Measurements from ENCODE around the gene KRTAP10-4. TPM values are rescaled to one million over a fixed set of nuclear protein-coding genes. Genes with fewer than 3 reads are reported as not detected.

Gene KRTAP10-4
- total and polyA plus RNA-seq, 10 of the 15 experiments (the other 5 are each of a cell fraction or from before 2014, with no cell fraction given): not detected

- DNase-seq (ENCODE audit: low read depth, low spot score): no peak
Observed at GRCh38 chr21:44566403-44566802, 7.1 kb upstream of the KRTAP10-4 start.

GRCh38 chr21:44567481-44568171 is 5.9 kb upstream of the KRTAP10-4 start:
- H3K4me3 ChIP-seq: no peak overlapping the region
- FAIRE-seq (no peak), DNase-seq (ENCODE audit: low read depth, low spot score) (no peak), ATAC-seq (no peak)
- ChIA-PET CTCF (no interaction called here), RAD21 (ENCODE audit: unreplicated experiment) (no interaction called here), POLR2A (no interaction called here), SMC1A (ENCODE audit: uncharacterized antibody, unreplicated experiment) (no interaction called here)
- no peaks in the 10 kb centered on the region for H3K79me2 ChIP-seq (ENCODE audit: control insufficient read depth, insufficient read depth, low read length)
- no peak overlapping the region for H3K9ac ChIP-seq (ENCODE audit: control insufficient read depth, insufficient read depth, low read length)
- no peaks in the 10 kb centered on the region for H3K4me1 ChIP-seq (ENCODE audit: control insufficient read depth, insufficient read depth, low read length)
- TF ChIP-seq ZBED1 (IDR thresholded peaks at IDR 0.05; ENCODE audit: borderline replicate concordance) (no peak), EED (IDR thresholded peaks at IDR 0.05; ENCODE audit: low read depth) (no peak), CHD4 (IDR thresholded peaks at IDR 0.05) (no peak)
- H2AFZ ChIP-seq (ENCODE audit: control insufficient read depth, low read depth, low read length): no peak overlapping the region
- 71% methylated on average over 18 of the region's 18 CpGs for WGBS (ENCODE audit: insufficient coverage, insufficient replicate concordance, low lambda C conversion rate, missing lambda C conversion rate)
- intact Hi-C loops (cut with micrococcal nuclease; ENCODE audit: unreplicated experiment): no loop called here
- H3K36me3 ChIP-seq (ENCODE audit: control insufficient read depth in 2 of 2, insufficient read depth in 2 of 2, low read length in 1 of 2): no peaks in the 10 kb centered on the region
- in situ Hi-C loops (cut with MboI): no loop called here
- no peaks in the 10 kb centered on the region for H4K20me1 ChIP-seq (ENCODE audit: control insufficient read depth, insufficient read depth)
- no peaks in the 10 kb centered on the region for H3K27me3 ChIP-seq (replicated peaks in 1 of 2; ENCODE audit: control insufficient read depth in 2 of 2, insufficient read depth in 2 of 2, low read length in 1 of 2)
- no peak overlapping the region for H3K4me2 ChIP-seq (ENCODE audit: control insufficient read depth, insufficient read depth)
- H3K9me3 ChIP-seq (replicated peaks; ENCODE audit: control insufficient read depth, insufficient read depth, low read length): no peaks in the 10 kb centered on the region; the same call in 1 of the 3 replicates
- no TSS peak for BruUV-seq (replicated peaks)
- H3K27ac ChIP-seq (ENCODE audit: control insufficient read depth, insufficient read depth): no peak overlapping the region

More at GRCh38 chr21:44566403-44566802, 7.1 kb upstream of the KRTAP10-4 start:
- Histone ChIP-seq H2AFZ (ENCODE audit: control insufficient read depth, low read depth, low read length) (no peak overlapping the region), H3K9me3 (replicated peaks; ENCODE audit: control insufficient read depth, insufficient read depth, low read length) (no peaks in the 10 kb centered on the region; the same call in 1 of the 3 replicates), H3K79me2 (ENCODE audit: control insufficient read depth, insufficient read depth, low read length) (no peaks in the 10 kb centered on the region), H3K27me3 (replicated peaks in 1 of 2; ENCODE audit: control insufficient read depth in 2 of 2, insufficient read depth in 2 of 2, low read length in 1 of 2) (no peaks in the 10 kb centered on the region), H3K36me3 (ENCODE audit: control insufficient read depth in 2 of 2, insufficient read depth in 2 of 2, low read length in 1 of 2) (no peaks in the 10 kb centered on the region), H3K4me1 (ENCODE audit: control insufficient read depth, insufficient read depth, low read length) (no peaks in the 10 kb centered on the region), H3K4me3 (no peak overlapping the region), H4K20me1 (ENCODE audit: control insufficient read depth, insufficient read depth) (no peaks in the 10 kb centered on the region), H3K9ac (ENCODE audit: control insufficient read depth, insufficient read depth, low read length) (no peak overlapping the region), H3K27ac (ENCODE audit: control insufficient read depth, insufficient read depth) (no peak overlapping the region), H3K4me2 (ENCODE audit: control insufficient read depth, insufficient read depth) (no peak overlapping the region)
- no TSS peak for BruUV-seq (replicated peaks)
- intact Hi-C loops (cut with micrococcal nuclease; ENCODE audit: unreplicated experiment) (no loop called here), in situ Hi-C loops (cut with MboI) (no loop called here)
- ChIA-PET SMC1A (ENCODE audit: uncharacterized antibody, unreplicated experiment) (no interaction called here), POLR2A (no interaction called here), RAD21 (ENCODE audit: unreplicated experiment) (no interaction called here), CTCF (no interaction called here)
- peak; percentile 38; the same call in 2 of the 3 replicates for ATAC-seq
- WGBS (ENCODE audit: insufficient coverage, insufficient replicate concordance, low lambda C conversion rate, missing lambda C conversion rate): 5% methylated on average over 1 of the region's 1 CpG
- FAIRE-seq: no peak
- peak; percentile 50; the same call in 1 of the 2 replicates for TF ChIP-seq MEF2A (IDR thresholded peaks at IDR 0.05; ENCODE audit: insufficient read depth, low read depth, low read length)
- TF ChIP-seq IKZF1 (conservative IDR thresholded peaks at IDR 0.05): no peak
- TF ChIP-seq HDAC2 (IDR thresholded peaks at IDR 0.05): no peak
- TF ChIP-seq JUNB (IDR thresholded peaks at IDR 0.05): peak; percentile 48
- TF ChIP-seq ATF7 (IDR thresholded peaks at IDR 0.05; ENCODE audit: low read depth): no peak

All from GM12878 (cell line).